Ishikawa (cell line): ENCODE data around the gene CKAP2.
A peak's percentile ranks its signal among the peaks of the same experiment; 100 is the strongest.

Experiments
- MAX ChIP-seq: IDR thresholded peaks from 2 replicates; pipeline ENCODE4 v1.6.1; 2012
- TAF1 ChIP-seq: IDR thresholded peaks from 2 replicates; pipeline ENCODE4 v1.6.1; 2012; ENCODE audit warnings: low read depth, mild to moderate bottlenecking
- TCF12 ChIP-seq: IDR thresholded peaks from 2 replicates; pipeline ENCODE4 v1.6.1; 2012; ENCODE audit warnings: low read depth
- TEAD4 ChIP-seq: IDR thresholded peaks from 2 replicates; pipeline ENCODE4 v1.6.1; 2012
- USF1 ChIP-seq: IDR thresholded peaks from 2 replicates; pipeline ENCODE4 v1.6.1; 2012
- YY1 ChIP-seq: IDR thresholded peaks from 2 replicates; pipeline ENCODE4 v1.6.1; 2012; ENCODE audit warnings: low read depth

- TF ChIP-seq YY1, result peak; percentile 83
- peak; percentile 22; the same call in 1 of the 2 replicates for TF ChIP-seq TCF12
- peak; percentile 77 for TF ChIP-seq MAX
- TF ChIP-seq TEAD4, result no peak; the same call in 1 of the 2 replicates
- TF ChIP-seq USF1, result peak; percentile 35; the same call in 1 of the 2 replicates
- TF ChIP-seq TAF1, result peak; percentile 37
Observed at GRCh38 chr13:52450012-52450792, 5.1 kb upstream of the CKAP2 start, which contains the start of gene VPS36.
